AG09309 (cell line): ENCODE results near the gene CMTM4.

Source experiments
- DNase-seq: peaks from one replicate; pipeline ENCODE4 v3.0.0-alpha.2; 2010; ENCODE audit warnings: low read depth
- H3K4me3 ChIP-seq: 2 replicates; pipeline ENCODE4 v1.5.1; 2011; ENCODE audit warnings: mild to moderate bottlenecking, low read depth, low read length, moderate library complexity; ENCODE audit not compliant: control insufficient read depth
- TF ChIP-seq, protein P1 (sequence below): IDR thresholded peaks from 2 replicates; pipeline ENCODE4 v1.5.1; 2011; ENCODE audit warnings: mild to moderate bottlenecking, low read depth, low read length, inconsistent platforms; ENCODE audit not compliant: insufficient read depth, control insufficient read depth; ENCODE audit errors: missing control alignments

CMTM4 gene

DNA sequence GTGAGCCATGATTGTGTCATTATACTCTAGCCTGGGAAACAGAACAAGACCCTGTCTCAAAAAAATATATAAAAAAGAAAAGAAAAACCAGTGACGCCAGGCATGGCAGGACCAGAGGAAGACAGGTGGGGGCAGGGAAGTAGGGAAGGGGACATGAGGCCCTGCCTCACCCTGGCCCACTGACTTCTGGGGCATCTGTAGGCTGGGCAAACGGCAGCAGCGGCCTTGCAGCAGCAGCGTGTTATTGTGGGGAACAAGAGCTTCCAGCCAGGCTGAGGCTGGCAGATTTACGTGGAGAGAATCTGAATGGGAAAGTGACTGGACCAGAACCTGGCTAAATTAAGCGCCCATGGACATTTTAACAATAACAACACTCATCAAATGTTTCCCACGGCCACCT lies 19.4 kb downstream of the CMTM4 start:
- no peak for DNase-seq
- TF ChIP-seq, protein P1, sequence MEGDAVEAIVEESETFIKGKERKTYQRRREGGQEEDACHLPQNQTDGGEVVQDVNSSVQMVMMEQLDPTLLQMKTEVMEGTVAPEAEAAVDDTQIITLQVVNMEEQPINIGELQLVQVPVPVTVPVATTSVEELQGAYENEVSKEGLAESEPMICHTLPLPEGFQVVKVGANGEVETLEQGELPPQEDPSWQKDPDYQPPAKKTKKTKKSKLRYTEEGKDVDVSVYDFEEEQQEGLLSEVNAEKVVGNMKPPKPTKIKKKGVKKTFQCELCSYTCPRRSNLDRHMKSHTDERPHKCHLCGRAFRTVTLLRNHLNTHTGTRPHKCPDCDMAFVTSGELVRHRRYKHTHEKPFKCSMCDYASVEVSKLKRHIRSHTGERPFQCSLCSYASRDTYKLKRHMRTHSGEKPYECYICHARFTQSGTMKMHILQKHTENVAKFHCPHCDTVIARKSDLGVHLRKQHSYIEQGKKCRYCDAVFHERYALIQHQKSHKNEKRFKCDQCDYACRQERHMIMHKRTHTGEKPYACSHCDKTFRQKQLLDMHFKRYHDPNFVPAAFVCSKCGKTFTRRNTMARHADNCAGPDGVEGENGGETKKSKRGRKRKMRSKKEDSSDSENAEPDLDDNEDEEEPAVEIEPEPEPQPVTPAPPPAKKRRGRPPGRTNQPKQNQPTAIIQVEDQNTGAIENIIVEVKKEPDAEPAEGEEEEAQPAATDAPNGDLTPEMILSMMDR: no peak
- H3K4me3 ChIP-seq: no peak overlapping the region

DNA sequence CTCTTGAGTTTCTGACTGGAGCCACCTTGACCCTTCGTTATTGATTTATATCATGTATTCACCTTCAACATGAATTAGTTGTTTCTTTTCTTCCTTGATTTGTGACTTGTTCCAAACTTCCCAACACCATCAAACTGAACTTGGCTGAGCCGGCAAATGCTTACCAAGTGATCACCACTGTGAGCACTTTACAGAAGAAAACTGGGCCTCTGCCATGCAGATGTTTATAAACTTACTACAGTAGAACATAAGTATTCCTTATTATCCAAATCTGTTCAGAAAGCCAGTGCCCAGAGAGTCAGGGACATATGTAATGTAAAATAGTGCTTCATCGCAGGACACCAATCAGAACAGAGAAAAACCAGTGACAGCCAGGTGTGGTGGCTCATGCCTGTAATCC lies 19.9 kb downstream of the CMTM4 start:
- no peak overlapping the region for H3K4me3 ChIP-seq
- DNase-seq: no peak
- TF ChIP-seq, protein P1: no peak

DNA sequence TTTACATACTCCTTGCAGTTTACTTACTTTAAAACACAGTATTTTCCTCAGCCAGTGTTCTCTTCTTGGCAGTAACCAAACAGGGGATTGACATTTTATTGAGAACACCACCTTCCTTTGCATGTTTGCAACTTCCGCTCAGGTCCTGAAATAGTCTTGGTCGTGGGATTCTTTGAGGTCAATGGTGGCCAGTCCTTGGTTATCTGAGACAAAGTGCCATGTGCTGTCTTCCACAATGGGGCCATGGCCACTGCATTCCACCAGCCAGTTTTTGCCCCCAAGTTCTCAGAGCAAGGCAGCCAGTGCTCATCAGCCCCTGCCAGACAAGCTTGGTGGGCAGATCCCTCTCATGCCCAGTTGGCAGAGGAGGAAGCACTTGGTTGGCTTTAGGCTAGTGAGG lies 22.9 kb downstream of the CMTM4 start:
- no peak for DNase-seq
- TF ChIP-seq, protein P1: no peak

DNA sequence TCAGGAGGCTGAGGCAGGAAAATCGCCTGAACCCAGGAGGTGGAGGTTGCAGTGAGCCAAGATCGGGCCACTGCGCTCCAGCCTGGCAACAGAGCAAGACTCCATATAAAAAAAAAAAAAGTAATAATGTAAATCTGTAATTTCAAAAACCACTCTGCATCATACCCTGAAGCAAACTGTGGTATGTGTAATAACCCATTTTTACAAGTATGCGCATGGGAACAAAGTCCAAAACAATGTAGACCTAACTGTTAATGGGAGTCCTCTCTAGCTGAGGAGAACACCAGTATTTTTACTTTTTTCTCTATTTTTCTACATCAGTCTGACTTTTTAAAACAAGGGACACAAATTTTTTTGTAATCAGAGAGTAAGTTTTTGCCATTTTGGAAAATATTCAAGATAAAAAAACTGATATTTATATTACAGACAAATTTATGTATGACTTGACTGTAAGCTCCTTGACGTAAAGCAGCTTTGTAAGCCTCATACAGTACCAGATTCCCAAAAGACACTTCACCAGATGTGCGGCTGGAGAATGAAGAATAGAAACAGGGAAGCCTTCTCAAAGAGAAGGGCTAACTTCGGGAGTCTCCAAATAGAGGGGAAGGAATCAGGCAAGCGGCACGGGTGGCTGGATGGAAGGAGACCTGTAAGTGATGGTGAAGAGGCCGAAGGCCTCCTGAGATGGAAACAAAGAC lies 25.7 kb downstream of the CMTM4 start:
- TF ChIP-seq, protein P1: no peak
- no peak overlapping the region for H3K4me3 ChIP-seq
- no peak for DNase-seq

More for the DNA sequence above, 22.9 kb downstream of the CMTM4 start:
- H3K4me3 ChIP-seq: no peak overlapping the region

DNA sequence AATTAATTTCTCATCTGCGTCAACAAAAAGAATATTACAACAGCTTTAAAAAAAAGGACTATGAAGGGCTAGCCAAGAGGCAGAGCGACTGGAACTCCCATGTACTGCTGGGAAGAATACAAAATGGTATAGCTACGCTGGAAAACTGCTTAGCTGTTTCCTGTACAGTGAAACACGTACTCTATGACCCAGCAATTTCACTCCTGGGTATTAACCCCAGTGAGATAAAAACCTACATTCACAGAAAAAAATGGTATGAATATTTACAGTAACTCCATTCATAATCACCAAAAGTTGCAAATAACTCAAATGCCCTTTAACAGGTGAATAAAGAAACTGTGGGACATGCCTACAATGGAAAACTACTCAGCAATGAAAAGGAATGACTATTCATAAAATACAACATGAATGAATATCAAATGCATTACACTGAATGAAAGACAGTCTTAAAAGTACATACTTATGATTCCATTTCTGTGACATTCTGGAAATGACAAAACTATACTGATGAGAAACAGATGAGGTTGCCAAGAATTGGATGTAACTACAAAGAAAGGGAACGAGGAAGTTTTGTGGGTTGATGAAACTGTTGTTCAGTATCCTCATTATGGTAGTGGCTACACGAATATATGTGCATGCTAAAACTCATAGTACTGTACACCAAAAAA lies 27.6 kb downstream of the CMTM4 start:
- TF ChIP-seq, protein P1: no peak
- peak; percentile 48 for DNase-seq
- H3K4me3 ChIP-seq: no peak overlapping the region

DNA sequence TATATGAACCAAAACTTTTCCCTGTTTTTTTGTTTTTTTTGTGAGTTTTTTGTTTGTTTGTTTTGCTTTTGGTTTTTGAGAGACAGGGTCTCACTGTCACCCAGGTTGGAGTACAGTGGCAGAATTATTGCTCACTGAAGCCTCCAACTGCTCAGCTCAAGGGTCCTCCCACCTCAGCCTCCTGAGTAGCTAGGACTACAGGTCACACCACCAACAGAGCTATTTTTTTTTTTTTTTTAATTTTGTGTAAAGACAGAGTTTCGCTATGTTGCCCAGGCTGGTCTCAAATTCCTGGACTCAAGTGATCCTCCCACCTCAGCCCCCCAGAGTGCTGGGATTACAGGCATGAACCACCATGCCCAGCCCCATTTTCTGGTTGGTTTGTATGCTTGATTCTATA lies 28.6 kb downstream of the CMTM4 start:
- no peak for DNase-seq
- TF ChIP-seq, protein P1: no peak
- no peak overlapping the region for H3K4me3 ChIP-seq
